Stimulated activated naive CD4-positive, alpha-beta T cell treated with Interleukin-2 at 50 U/mL for 16 hours (primary cell): ENCODE data around the gene LARGE2.

Source experiments
- DNase-seq: peaks from one replicate; lab custom pipeline; 2025; lab: John Stamatoyannopoulos, UW

Gene LARGE2

DNA sequence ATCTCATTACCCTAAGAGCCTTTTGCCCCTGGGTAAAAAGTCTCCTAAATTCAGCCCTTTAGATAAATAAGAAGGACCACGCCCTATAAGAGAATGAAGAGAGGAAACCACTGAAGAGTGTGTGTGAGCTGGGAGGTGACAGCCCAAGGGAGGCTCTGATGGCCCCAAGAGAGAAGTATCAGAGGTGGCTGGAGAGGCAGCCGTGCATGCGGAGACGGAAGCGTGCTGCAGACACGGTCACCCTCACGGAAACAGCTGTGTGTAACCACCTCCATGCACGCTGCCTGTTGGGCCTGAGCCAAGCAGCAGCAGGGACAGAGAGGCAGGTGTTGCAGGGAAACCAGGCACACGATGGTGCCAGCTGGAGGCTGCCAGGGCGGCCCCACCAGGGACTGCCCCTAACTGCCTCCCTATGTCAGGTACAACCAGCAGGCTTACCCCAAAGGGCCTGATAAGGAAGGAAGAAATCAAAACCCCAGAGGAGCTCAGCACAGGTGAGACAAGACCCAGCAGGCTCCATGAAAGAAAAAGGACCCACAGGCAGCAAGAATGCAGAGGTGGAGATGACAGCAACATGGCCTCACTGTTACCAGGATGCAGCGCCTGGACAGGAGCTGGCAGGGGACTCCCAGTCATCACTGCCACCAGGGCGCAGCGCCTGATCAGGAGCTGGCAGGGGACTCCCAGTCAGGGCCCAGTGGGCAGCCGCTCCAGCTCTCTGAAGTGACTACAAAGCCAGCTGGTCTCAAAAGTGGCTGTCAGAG lies 7.8 kb downstream of the LARGE2 start:
- no peak for DNase-seq

GRCh38 chr11:45930951-45931570 lies 8.6 kb downstream of the LARGE2 start:
- no peak for DNase-seq

DNA sequence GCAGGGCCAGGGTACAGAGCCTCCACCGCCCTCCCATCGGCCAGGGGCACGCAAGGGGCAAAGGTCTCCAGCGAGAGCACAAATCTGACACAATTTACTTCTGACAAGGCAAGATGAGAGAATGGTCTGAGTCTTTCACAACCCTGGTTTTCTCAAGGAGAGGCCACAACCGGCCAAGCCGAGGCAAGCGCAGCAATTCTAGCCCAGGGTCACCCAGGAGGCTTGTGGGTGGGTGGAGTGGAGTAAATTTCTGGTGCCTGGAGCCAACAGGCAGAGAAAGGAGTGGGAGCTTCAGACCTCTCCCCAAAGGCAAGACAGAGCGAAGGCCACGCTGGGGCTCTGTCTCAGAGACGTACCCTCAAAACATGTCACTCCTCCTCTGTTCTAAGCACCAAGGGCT lies 9.3 kb downstream of the LARGE2 start:
- no peak for DNase-seq

DNA sequence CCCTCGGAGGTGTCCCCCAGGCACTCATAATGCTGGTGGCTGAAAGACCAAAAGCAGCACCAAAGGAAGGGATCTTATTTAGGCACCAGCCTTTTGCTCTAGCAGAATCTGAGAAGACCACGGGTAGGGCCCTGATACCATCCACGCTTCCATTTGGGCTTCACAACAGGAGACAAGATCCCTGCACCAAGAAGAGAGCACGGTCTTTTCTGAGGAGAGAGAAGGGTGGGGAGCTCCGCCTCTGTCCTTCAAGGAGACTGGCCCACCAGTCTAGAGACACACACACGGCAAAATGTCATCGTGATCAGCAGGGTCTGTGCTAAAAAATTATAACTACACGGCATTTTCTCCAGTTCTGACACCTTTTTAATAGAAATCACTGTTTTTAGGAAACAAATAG lies 9.8 kb downstream of the LARGE2 start:
- no peak for DNase-seq

DNA sequence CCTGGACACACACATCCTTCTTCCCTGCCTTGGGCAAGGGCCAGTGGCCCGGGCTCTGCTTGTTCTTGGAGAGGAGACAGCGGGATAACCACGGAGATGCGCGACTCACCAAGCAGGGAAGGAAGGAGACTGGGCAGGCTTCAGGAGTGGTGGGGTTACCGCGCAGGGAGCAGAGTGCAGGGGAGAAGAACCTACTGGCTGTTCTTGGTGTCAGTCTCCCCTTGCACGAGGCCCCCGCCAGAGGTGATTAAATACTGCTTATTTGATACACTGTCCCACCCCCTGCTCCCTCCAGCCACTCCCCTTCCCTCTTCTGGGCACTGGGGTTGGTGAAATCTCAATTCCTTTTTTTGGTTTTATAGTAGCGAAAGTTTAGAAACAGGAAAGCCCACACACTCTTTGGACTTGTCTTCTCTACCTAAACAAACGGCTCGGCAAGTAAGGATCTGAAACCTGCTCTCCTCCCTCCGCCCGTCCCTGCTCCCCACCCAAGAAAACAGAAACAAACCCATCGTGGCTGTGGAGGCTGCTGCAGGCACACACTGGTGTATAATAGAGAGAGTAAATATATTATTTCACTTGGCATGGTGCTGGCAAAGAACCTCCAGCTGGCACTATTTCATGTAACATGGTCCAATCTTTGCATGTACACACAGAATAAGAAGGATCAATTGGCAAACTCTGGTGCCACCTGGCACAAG lies 10.8 kb downstream of the LARGE2 start:
- DNase-seq, result no peak

GRCh38 chr11:45933846-45934579 lies 11.6 kb downstream of the LARGE2 start:
- DNase-seq, result no peak

DNA sequence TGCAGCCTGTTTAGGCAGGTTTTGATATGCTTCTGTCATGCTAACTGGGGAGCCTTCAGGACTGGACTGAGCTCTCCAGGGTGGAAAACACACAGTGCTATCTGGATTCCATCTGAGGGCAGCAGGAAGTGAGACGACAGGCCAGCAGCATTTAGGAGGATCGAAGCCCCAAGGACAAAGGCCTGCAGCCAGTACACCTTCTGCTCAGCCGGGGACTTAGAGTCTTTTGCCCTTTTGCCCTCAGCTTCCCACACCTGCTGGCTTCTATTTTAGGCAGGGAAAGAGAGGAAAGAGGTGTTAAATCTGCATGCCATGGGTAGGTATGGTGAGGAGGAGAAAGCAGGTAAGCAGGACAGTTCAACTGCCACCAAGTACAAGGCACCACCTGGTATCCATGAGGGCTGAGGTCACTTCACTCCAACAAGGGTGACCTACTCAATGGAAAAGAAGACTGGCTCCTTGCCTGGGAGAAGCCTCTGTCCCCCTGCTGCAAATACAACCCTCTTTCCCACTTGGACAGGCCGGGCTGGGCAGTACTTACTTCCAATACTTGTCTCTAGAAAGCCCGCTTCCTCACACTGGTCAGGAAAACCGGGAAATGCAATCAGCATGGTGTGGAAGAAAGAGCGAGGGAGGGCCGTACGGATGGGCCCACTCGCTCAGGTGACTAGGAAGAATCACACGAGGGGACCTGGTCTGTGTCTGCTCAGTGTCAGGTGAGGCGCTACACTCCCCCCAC lies 12.3 kb downstream of the LARGE2 start:
- DNase-seq, result no peak

DNA sequence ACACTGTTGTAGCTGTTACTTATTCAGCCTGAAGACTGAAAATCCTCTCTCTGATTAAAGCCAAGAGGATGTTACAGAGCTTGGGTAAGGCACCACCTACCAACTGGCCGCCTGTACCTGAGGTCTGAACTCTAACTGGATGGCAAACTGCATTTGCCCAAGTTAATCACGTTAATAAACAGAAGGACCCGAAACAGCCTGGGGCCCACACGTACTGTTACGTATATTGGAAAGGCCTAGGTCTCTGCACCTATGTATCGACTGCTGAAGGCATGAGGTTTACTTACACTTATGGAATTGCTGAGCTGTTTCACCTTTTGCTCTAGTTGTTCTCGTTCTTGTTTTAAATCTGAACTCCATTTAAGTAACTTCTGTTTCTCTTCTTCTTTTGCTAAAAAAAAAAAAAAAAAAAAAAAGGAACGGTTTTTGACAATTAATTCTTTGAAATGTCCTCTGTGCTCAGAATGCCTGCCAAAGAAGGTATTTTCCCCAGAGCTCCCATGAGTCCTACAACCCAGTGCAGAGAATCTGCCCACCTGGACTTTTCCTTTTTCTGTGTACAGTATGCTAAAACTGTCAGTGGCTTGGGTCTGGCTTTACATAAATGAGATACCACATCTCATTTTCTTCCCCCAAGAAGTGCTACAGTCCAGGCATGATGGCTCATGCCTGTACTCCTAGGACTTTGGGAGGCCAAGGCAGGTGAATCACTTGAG lies 13.1 kb downstream of the LARGE2 start:
- no peak for DNase-seq

GRCh38 chr11:45936511-45937054 lies 14.1 kb downstream of the LARGE2 start:
- DNase-seq, result no peak

GRCh38 chr11:45937916-45938315 lies 15.5 kb downstream of the LARGE2 start:
- DNase-seq, result no peak

DNA sequence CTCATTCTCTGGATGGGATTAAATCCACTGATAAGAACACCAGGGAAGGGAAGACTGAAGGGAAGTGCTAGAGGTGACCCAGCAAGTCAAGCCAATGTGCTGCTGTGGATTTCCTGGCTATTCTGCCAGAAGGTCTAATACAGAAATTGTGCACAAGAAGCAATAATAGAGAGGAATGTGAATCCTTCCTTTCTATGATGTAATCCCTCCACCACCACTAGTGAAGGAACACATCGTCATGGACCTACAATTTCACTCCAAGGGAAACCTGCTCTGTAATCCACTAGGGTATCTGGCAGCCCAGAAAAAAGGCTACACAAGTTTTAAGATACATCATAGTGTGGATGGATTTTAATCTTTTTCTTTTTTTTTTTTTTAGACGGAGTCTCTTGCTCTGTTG lies 17.4 kb downstream of the LARGE2 start:
- no peak for DNase-seq

DNA sequence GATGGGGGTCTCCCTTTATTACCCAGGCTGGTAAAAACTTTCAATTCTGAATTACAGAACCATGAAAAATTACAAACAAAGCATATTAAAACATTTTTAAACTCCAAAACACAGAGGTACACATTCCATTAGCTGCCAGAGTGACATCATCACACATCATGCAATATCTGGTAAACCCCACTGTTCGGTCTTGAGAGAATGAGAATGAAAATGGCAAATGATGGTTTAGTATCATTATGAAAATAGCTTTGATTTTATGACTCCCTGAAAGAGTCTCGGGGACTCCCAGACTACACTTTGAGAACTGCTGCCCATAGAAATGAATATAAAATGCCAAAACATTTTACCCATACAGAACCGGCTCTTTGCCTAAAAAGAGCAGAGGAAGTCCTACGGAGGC lies 18.8 kb downstream of the LARGE2 start:
- DNase-seq, result no peak

GRCh38 chr11:45942381-45942780 lies 19.9 kb downstream of the LARGE2 start:
- no peak for DNase-seq

DNA sequence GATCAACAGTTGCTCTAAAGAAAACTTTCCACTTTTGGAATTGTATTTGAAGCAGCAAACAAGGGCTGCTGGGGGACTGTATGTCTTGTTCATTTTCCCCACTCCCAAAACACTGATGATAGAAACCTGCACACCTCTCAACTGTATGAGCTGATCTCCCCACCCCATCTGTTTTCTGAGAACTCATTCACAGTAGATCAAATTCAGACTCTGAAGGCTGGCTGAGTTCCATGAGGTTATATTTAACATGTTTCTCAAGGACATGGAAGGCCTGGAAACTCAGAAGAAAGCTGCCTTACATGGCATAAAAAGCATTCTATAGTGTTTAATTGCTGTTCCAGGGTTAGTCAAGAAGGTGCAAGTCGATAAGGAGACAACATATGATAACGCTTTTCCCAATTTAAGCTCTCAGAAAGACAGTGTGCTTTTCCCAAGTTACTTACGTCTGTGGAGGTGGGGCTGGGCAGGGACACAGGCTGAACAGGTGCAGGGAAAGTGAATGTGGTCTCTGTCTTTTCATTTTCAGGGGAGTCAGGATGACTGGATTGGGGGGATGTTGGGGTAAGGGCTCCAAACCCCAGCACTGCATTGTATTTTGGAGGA lies 23.0 kb downstream of the LARGE2 start:
- no peak for DNase-seq

DNA sequence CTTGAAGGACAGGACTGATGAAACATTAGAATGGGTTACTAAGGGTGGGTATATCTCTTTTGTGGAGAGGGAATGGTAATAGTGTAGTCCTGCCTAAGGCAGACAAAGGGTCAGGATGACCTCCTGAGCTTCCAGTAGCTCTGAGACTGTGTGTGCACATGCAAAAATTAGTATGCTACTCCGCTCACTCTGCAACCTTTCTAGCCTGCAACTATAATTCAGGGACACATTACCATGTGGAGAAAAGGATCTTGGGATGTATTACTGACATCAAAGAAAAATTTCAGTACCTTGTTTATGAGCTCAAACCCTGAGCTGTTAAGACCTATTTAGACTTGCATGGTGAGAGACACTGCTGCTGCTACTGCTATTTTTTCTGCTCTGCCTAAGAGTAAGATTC lies 25.4 kb downstream of the LARGE2 start:
- no peak for DNase-seq

GRCh38 chr11:45948356-45948755 lies 25.9 kb downstream of the LARGE2 start:
- no peak for DNase-seq

GRCh38 chr11:45949992-45950407 lies 27.5 kb downstream of the LARGE2 start:
- no peak for DNase-seq

GRCh38 chr11:45959851-45960250 lies 37.4 kb downstream of the LARGE2 start:
- no peak for DNase-seq

DNA sequence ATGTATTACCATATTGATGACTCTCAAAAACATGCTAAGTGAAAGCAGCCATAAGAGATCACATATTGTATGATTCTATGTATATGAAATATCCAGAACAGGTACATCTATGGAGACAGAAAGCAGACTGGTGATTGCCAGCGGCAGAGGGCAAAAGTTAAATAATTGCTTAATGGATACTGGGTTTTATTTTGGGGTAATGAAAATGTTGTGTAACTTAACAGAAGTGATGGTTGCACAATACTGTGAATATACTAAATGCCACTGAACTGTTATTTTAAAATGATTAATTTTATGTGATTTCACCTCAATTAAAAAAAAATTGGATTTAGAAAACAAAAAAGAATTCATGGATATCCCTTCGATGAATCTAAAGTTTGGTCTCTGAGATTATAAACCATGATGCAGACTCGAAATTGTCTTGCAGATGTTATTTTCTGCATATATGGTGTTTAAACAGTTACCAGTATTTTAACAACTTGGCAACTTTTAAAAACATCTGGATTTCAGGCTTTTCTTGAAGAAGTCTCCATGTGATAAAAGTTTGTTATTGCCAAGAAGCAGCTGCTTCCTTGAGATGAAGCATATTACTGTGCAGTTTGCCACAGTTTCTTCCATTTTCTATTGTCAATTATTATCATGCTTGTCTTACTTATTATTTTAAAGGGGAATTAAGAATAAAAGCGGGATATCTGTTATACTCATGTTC lies 38.1 kb downstream of the LARGE2 start:
- DNase-seq, result no peak

GRCh38 chr11:45961751-45962240 lies 39.3 kb downstream of the LARGE2 start:
- DNase-seq, result no peak
